ENCODE results near the gene PIK3R1.

PIK3R1 gene

GRCh38 chr5:68268852-68269130 lies 53.2 kb downstream of the PIK3R1 start:
- in situ Hi-C loops (cut with MboI; ENCODE audit: low pct_unique_long_range_greater_than_20kb, low sequenced_read_pairs, unreplicated experiment), result loop anchor here (25.0 kb wide), 2 partner anchors 744 to 1281 kb away; no protein-coding TSS in a partner anchor
- DNase-seq (ENCODE audit: low spot score), result no peak
- TF ChIP-seq, protein P1, sequence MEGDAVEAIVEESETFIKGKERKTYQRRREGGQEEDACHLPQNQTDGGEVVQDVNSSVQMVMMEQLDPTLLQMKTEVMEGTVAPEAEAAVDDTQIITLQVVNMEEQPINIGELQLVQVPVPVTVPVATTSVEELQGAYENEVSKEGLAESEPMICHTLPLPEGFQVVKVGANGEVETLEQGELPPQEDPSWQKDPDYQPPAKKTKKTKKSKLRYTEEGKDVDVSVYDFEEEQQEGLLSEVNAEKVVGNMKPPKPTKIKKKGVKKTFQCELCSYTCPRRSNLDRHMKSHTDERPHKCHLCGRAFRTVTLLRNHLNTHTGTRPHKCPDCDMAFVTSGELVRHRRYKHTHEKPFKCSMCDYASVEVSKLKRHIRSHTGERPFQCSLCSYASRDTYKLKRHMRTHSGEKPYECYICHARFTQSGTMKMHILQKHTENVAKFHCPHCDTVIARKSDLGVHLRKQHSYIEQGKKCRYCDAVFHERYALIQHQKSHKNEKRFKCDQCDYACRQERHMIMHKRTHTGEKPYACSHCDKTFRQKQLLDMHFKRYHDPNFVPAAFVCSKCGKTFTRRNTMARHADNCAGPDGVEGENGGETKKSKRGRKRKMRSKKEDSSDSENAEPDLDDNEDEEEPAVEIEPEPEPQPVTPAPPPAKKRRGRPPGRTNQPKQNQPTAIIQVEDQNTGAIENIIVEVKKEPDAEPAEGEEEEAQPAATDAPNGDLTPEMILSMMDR (IDR thresholded peaks at IDR 0.05; ENCODE audit: extremely low read depth, insufficient read depth, missing control alignments), result no peak

GRCh38 chr5:68269820-68270219 lies 54.3 kb downstream of the PIK3R1 start:
- in situ Hi-C loops (cut with MboI; ENCODE audit: low pct_unique_long_range_greater_than_20kb, low sequenced_read_pairs, unreplicated experiment), result loop anchor here (25.0 kb wide), 2 partner anchors 742 to 1283 kb away; no protein-coding TSS in a partner anchor
- DNase-seq (ENCODE audit: low spot score), result no peak
- TF ChIP-seq, protein P1 (IDR thresholded peaks at IDR 0.05; ENCODE audit: extremely low read depth, insufficient read depth, missing control alignments), result no peak

GRCh38 chr5:68270399-68270975 lies 54.9 kb downstream of the PIK3R1 start:
- in situ Hi-C loops (cut with MboI; ENCODE audit: low pct_unique_long_range_greater_than_20kb, low sequenced_read_pairs, unreplicated experiment), result loop anchor here (25.0 kb wide), 2 partner anchors 742 to 1283 kb away; no protein-coding TSS in a partner anchor
- TF ChIP-seq, protein P1 (IDR thresholded peaks at IDR 0.05; ENCODE audit: extremely low read depth, insufficient read depth, missing control alignments), result no peak
- no peak for DNase-seq (ENCODE audit: low spot score)

- in situ Hi-C loops (cut with MboI; ENCODE audit: low pct_unique_long_range_greater_than_20kb, low sequenced_read_pairs, unreplicated experiment), result loop anchor here (25.0 kb wide), 2 partner anchors 741 to 1284 kb away; no protein-coding TSS in a partner anchor
- no peak for DNase-seq (ENCODE audit: low spot score)
Observed at GRCh38 chr5:68271124-68271523, 55.6 kb downstream of the PIK3R1 start.

GRCh38 chr5:68272289-68272688 lies 56.7 kb downstream of the PIK3R1 start:
- TF ChIP-seq, protein P1 (IDR thresholded peaks at IDR 0.05; ENCODE audit: extremely low read depth, insufficient read depth, missing control alignments), result peak; percentile 28
- in situ Hi-C loops (cut with MboI; ENCODE audit: low pct_unique_long_range_greater_than_20kb, low sequenced_read_pairs, unreplicated experiment), result loop anchor here (25.0 kb wide), 2 partner anchors 740 to 1285 kb away; no protein-coding TSS in a partner anchor
- no peak for DNase-seq (ENCODE audit: low spot score)

More at GRCh38 chr5:68271124-68271523, 55.6 kb downstream of the PIK3R1 start:
- TF ChIP-seq, protein P1 (IDR thresholded peaks at IDR 0.05; ENCODE audit: extremely low read depth, insufficient read depth, missing control alignments), result no peak

DNA sequence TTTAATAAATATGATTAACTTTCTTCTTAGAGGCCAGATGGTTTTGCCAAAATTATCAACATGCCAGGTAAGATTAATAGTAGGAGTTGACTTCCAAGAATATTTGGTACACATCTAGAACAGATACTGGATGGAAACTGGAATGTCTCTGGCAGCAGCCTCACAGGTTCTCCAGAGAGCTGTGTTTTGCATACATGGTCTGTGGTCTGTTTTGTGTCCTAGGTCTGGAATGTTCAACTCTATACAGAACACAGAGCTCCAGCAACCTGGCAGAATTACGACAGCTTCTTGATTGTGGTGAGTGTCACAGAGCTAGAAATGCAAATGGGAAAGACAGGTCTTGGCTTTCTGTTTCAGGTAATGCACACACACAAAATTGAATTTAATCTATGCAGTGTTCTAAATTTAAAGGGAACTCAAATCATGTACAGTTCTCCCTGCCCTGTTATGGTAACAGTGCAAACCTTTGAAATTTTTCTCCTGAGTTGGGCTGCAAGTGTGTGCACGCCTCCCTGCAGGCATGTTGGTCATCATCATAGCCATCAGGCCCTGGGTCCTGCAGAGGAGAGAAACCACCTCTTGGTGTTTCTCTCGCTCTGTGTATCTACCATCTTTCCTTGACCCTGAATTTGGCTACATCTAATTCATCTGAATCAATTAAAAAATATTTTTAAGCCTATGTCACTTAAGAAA lies 58.3 kb downstream of the PIK3R1 start:
- DNase-seq (ENCODE audit: low spot score), result no peak
- in situ Hi-C loops (cut with MboI; ENCODE audit: low pct_unique_long_range_greater_than_20kb, low sequenced_read_pairs, unreplicated experiment), result loop anchor here (25.0 kb wide), 2 partner anchors 738 to 1287 kb away; no protein-coding TSS in a partner anchor
- TF ChIP-seq, protein P1 (IDR thresholded peaks at IDR 0.05; ENCODE audit: extremely low read depth, insufficient read depth, missing control alignments), result no peak
